HG03045 (cell line): ENCODE results near the gene VSIG2.
A peak's percentile ranks its signal among the peaks of the same experiment; 100 is the strongest.

Experiments used
- ATAC-seq: cut with Tn5 transposase; IDR thresholded peaks from one replicate; pipeline ENCODE4 v1.9.1; 2021; ENCODE audit warnings: mild to moderate bottlenecking, moderate library complexity; ENCODE audit not compliant: unreplicated experiment

Gene VSIG2

DNA sequence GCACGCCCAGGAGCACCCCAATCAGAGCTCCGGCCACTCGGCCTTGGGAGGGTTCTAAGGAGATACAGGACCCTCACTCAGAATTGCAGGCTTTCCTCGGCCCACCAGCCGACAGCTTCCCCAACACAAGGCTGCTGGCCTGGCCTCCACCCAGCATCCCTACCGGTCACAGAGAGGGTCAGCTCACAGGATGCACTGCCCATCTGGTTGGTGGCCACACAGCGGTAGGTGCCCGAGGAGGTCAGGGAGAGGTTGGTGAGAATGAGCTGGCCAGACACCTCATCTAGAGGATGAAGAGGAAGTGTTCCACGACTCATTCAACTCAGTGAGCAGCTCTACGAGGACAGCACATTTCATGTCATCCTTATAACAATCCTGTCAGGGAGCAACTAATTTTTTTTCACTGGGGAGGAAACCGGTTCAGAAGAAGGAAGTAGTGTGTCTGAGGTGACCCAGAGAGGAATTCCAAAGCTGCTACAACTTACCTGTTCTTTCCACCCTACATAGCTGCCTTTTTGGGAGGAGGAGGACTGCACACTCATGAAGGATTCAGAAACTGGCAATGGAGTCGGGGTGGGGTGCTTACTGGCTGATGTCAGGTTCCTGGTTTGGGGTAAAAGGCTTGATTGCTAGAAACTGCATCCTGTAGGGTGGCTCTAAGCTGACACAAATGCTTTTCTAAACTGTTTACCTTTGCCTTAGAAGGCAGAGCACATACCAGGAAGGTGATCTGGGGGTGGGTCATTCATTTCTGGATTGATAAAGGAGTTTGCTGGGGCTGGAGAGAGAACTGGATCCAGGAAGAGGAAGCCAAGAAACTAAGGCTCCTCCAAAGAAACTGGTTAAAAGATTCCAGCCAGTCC is 3.3 kb downstream of the VSIG2 start:
- ATAC-seq, result no peak

DNA sequence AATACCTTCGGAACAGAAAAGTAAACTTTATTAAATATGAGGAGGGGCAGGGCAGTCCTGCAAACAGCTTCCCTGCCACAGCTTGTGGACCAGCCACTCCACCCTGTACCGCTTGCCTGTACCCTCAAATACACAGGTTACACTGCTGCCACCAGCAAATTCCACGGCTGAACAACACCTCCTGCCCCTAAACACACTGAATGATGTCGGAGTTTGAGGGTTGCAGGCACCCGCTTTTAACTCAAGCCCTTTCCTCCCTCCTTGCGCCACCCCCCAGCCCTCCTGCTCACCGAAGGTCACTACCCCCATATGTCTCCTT is 4.0 kb downstream of the VSIG2 start:
- ATAC-seq, result no peak

DNA sequence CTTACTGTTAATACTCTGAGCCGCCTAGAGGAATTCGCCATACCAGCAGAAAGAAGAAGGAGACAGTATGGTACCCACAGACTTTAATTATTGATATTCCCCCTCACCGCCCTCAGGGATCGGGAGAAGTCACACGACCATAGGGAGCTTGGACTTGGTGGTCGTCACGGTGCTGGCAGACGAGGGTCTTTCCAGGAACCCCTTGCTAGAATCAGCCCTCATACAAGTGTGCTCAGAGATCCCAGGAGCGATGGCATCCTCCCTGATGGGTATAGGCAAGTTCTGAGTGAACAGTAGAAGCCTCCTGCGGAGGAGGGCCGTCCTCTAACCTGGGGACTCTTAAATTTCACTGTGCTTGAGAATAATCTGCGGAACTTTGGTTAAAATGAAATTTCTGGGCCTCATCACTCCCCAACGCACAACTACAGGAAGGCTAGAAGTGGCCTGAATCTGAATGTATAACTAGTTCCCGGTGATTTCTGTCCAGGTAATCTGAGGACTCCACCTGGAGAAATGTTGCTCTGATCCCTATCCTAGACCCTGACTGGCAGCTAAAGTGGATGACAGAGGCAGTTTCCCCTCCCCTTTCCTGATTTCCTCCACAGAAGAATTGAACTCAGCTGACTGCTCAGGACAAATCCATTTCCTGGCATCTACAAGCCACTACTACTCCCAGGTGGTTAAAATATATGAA is 4.5 kb downstream of the VSIG2 start:
- no peak for ATAC-seq

DNA sequence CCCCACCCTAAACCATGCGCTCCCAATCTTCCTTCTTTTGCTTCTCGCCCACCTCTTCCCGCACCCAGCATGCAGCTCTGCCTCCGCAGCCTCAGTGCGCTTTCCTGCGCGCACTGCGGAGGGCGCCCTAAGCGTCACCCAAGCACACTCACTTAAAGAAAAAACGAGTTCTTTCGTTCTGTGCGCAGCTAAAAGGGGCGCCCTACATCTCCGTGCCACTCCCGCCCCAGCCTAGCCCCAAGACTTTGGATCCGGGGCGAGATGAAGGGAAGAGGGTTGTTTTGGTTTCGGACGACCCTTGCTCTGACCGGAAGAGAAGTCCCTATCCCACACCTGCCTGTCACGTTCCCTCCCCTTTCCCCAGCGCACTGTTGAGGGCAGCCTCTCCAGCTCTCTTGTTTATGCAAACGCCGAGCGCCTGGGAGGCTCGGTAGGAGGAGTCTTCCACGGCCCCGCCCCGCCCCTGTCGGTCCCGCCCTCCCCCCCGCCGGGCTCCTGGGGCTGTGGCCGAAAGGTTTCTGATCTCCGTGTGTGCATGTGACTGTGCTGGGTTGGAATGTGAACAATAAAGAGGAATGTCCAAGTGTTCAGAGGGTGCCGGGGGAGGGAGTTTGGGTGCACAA is 5.3 kb downstream of the VSIG2 start:
- ATAC-seq, result peak; percentile 93

DNA sequence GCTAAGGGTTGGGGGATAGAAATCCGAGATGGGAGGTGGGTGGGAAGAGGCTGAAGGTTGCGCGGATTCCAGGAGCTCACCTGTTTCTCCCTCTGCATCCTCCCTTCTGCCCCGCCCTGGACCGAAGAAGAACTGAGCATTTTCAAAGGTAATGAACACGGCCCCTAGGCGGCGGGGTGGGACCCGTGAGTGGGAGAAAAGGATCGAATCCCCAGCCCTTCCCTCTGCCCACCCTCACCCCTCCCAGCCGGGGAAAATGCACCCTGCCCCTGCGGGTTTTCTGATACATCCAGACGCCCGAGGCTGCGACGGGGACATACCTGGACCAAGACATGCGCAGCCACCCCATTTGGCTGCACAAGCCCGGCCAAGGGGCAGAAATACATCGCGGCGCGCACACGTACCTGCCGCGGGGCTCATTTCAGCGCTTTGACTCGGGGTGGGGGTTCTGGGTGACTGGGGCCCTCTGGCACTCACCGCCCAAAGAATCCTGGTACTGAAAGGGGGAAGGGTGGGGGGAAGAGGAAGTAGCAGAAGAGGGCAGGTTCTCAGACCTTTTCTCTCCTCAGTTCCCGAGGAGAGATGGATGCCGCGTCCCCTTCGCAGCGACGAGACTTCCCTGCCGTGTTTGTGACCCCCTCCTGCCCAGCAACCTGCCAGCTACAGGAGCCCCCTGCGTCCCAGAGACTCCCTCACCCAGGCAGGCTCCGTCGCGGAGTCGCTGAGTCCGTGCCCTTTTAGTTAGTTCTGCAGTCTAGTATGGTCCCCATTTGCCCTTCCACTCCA is 6.0 kb downstream of the VSIG2 start:
- peak; percentile 15 for ATAC-seq

DNA sequence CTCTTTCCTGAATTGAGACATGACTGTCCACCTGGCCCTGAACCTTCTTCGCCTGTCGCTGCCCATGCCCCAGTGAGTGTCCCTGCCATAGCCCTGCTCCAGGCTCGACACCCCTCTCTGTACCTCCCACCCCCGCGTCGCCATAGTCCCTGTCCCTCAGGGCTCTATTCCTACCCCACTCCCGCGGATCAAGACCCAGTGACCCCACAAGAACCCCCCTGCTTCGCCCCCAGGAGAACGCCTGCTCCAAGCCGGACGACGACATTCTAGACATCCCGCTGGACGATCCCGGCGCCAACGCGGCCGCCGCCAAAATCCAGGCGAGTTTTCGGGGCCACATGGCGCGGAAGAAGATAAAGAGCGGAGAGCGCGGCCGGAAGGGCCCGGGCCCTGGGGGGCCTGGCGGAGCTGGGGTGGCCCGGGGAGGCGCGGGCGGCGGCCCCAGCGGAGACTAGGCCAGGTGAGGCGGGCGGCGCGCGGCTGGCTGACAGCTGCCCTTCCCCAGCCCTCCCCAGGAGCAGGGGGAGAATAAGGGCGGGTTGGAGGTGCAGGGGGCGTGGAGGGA is 6.7 kb downstream of the VSIG2 start:
- ATAC-seq, result no peak

DNA sequence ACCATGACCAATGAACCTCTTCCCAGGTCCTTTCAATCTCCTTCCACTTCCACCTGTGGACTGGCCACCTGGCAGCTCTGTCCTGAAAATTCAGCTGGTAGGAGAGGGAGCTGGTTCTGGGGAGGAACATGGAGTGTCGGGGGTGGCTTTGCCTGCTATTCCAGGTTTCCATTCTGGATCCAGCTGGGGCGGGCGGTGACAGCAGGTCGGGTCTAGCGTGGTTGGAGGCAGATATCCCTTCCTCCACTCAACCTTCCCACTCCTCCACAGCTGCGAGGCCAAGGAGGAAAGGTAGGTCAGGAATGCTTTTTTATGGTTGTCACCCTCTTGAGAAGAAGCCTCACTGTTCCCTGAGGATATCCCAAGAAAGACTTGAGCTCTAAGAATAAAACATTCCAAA is 9.0 kb downstream of the VSIG2 start:
- ATAC-seq, result no peak

DNA sequence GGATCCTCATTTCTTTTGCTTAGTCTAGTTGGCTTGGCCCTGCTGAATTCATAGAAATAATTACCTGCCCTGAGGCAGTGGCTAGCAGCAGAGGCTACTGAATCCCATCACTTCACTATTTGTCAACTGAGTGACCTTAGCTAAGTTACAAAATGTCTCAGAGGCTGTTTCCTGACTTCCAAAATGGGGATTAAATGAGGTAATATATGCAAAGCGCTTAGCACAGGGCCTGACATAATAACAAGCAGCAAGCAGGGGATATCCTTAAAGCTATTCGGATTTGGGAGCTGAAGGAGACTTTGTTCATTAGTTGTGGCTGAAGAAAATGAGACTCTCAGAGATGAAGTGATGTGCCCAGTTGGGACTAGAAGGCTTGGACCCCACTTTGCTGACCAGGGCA is 9.5 kb downstream of the VSIG2 start:
- no peak for ATAC-seq

DNA sequence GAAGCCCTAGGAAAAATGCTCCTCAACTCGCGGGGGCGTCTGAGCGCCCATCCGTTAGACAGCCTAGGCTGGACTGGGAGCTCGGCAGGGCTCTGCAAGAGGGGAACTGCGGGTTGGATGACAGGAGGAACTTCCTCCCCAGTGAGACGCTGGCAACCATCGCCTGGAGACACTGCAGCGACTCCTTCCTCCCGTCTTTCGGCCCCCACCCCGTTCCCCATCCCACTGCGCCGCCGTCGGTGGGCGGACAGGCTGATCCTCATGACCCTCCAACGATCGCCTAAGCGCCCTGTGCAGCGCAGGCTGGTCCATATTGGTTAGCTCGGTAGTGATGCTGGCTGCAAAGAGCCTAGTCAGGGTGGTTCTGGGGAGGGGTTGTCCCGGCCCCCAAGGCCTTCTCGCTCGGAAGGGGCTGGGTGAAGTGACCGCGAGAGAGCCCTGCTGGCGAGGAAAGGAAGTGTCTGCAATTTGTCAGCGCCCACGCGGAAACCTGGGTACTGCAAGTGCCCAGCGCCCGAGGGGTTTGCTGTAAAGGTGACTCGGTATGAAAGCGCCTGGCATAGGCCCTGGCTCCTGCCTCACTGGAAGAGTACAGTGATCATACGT is 11.7 kb downstream of the VSIG2 start:
- peak; percentile 27 for ATAC-seq

DNA sequence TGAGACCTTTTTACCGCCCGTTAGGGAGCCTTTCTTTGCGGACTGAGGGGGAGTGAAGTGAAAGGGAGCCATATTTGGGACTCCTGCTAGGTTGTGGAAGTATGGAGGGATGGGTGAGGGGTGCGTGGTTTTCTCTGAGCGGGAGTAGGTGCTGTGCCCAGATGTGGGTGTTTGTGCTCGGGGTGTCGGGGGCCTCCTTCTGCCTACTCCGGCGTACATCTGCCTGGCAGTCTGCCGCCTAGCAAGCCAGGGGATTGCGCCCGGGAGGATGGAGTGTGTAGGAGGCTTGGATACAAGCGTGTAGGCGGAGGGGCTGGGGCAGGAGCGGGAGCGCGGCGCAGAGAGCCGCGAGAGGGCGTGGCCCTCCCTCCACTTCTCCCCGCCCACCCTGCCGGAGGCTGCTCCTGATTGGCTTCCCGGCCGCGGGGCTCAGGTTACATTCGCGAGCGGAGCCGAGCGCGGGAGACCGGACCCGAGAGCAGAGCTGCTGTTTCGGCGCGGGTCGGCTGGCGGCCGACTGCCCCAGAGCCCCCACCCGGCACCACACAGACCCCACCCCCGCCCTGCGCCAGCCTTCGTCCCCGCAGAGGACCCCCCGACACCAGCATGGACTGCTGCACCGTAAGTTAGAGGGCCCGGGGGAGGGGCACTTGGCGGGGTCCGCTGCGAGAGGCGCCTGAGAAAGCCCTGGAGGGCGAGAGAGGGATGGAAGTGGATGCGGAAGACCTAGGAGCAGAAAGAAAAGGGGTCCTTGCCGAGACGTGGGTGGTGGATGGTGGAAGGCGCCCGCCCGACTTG is 12.4 kb downstream of the VSIG2 start, which contains the start of gene NRGN:
Gene NRGN (plus strand): TSS at position 464 of the 798 bp plus-strand sequence. CDS start 143 bp downstream, at position 607.
- peak; percentile 100 for ATAC-seq

DNA sequence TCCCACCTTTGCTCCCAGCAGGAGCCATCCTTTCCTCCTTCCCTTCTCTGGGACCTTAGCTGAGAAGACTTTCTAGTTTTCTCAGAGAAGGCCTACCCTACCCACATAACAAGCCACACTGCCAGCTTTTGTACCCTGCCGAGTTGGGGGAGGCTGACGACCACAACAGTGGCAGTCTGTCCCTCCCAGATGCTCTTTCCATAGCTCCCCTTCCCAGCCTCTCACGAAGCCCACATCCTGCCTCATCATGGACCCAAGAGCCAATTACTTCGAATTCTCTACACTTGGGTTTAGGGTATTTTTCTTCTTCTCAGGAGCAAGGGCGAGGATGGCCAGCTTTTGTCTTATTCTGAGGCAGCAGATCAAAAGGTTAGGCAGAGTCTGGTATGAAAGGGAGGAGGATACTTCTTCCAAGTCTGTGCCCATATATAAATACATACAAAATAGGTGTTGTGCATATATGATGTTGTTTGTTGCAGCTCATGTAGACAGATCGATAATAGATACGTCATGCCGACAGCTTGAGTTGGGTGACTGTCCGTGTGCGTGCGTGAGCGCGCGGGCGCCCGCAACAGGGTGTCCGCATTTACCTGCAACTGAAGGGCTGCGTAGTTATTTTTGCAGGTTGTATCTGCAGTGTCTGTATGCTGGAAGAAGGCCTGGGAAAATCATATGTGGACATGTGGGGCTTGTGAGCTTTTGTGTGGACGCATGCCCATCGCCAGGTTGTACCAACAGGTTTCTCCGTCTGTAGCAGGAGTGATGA is 13.2 kb downstream of the VSIG2 start:
- ATAC-seq, result no peak

DNA sequence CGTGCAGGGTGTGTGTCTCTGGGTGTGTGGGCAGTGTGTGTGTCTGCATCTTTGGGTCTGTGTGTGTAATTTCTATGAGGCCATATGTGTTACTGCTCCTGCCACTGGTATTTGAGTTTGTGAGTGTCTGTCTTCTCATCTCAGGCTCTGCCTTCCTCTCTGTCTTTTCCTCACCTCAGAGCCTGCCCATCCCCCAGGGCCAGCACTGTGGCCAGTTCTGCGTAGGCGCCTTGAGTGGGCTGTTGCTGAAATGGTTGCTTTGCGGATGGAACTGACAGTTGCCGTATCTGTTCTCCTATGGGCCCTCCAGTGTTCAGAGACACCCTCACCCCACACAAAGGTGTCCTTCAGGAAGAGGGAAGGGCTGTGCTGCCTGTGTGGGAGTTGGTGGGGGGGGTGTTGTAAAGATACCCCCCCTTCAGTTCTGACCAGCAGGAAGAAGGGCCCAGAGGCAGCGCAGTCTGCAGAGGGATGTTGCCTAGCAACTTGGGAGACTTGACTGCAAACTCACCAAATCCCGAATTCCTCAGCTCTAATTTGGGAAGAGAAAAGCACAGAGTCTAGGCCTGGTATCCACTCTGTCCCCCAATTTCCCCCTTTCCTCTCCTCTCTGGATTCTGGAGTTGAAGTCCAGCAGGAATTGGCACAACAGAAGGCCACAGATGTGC is 14.3 kb downstream of the VSIG2 start:
- ATAC-seq, result no peak

DNA sequence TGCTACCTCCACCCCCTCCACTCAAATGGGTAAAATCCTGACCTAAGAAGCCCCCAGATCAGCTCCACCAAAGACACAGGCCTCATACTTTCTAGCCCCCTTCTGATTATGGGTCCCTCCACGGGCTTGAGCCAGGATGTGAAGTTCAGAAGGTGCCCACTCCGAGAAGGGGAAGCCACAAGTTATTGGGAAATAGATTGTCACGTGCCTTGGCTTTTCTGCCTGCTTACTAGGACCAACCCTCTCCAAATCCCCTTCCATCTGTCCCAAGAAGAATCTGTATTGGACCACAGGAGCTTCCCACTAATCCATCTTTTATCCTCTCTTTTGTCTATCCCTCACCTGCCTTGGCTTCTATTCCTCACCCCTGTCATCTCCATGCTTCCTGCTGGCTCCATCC is 15.3 kb downstream of the VSIG2 start:
- ATAC-seq, result no peak

DNA sequence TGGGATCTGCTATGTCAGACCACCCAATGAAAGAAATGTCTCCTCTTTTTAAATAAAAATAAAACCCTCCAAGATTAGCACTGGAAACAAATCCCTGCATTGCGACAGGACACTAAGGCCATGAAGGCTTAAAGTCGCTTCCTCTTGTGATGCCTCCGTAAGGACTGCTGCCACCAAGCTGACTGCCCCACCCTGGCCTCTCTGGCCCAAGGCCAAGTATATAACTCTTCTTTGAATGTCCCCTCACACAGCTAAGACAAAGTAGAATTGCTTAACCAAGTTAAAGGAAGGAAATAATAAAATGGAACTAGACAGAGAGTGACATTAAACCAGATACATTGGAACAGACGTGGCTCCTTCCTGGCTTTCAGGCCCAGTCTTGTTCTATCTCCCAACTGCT is 19.8 kb downstream of the VSIG2 start:
- no peak for ATAC-seq

DNA sequence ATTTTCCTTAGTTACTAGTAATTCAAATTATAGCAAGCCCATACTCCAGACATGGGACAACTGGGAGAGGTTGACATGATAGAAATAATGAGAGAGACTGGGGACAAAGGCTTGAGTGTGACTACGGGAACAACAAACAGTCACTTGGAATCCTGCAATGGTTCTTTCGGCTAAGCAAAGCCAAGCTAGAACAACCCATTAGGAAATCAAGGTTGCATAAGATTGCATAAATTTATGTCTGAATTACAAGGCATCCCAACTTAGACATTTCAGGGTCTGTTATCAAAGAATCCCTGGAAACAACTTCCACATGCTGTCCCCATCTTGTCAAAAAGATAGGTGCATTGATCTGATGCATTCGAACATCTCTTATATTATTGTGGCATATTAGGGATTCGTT is 22.5 kb downstream of the VSIG2 start:
- no peak for ATAC-seq

DNA sequence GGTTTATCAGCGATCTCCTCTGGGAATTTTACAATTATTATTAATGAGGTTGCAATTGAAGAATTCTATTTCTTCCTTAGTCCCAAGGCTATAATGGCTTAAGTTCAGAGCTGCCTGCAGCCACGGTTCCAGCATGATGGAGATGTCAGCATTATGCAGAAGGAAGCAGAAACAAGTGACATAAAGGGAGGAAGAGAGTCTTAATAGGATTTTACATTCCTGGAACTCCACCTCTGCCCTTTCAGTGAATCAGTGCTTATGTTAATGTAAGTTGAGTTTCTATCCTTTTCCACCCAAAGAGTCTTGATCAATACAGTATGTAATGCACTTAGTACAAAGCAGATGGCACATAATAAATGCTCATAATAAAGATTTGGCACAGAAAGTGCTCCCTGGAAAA is 23.9 kb downstream of the VSIG2 start:
- ATAC-seq, result no peak

DNA sequence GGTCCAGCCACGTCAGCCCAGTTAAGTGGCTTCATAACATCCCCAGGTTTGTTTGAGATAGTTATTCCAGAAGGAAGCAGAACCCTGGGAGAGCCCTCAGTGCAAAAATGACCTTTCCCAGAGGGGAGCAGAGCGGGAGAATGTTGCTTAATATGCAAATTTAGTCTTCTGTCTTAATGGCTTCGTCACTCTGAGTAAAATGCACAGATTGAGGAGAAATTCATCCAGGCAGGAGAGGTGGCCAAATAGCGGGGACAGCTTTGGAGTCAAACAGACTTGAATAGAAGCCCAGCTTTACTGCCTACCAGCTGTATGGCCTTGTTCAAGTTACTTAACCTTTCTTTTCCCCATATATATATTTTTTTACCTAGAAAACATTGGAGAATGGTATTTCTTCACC is 24.6 kb downstream of the VSIG2 start:
- no peak for ATAC-seq

DNA sequence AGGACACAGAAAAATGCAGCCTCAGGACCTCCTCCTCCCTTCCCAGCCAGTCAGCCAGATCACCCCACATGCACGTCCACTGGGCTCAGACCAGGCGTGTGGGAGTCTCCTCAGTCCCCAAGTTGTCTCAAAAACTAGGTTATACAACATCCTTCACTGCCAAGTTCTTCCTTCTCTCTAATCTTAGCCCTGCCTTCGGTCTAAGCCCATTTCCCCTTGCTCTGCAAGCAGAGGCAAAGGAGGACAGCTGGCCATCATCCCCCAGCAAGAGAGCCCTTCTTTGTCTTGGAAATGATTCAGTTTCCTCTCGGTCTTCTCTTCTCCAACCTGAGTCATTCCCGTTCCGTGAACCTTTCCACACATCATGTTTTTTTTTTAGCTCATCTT is 26.3 kb downstream of the VSIG2 start:
- no peak for ATAC-seq
